Astrocyte (in vitro differentiated cells and primary cell): ENCODE measurements around the gene TENM4. TPM values are rescaled to one million over a fixed set of nuclear protein-coding genes. Genes with fewer than 3 reads are reported as not detected.

Experiments
- DNase-seq: peaks from one replicate; pipeline ENCODE4 v3.0.0-alpha.2; 2010; ENCODE audit warnings: low read depth
- FAIRE-seq: peaks from 2 replicates; lab custom pipeline; 2011; peaks lifted over from hg19 to GRCh38; lab: Jason Lieb, UNC
- H2AFZ ChIP-seq: 2 replicates; pipeline ENCODE4 v1.6.0; 2012; ENCODE audit warnings: low read depth, low read length, inconsistent platforms
- H3K27ac ChIP-seq: 2 replicates; pipeline ENCODE4 v1.5.1; 2011; ENCODE audit warnings: low read depth, low read length, inconsistent platforms
- H3K27me3 ChIP-seq: 2 replicates; pipeline ENCODE4 v1.6.0; 2011; ENCODE audit warnings: low read length, inconsistent platforms; ENCODE audit not compliant: insufficient read depth
- H3K36me3 ChIP-seq: 2 replicates; pipeline ENCODE4 v1.5.1; 2011; ENCODE audit warnings: low read length, inconsistent platforms; ENCODE audit not compliant: insufficient read depth
- H3K4me1 ChIP-seq: 2 replicates; pipeline ENCODE4 v1.5.1; 2011; ENCODE audit warnings: low read length, inconsistent platforms; ENCODE audit not compliant: insufficient read depth
- H3K4me2 ChIP-seq: 2 replicates; pipeline ENCODE4 v1.6.0; 2012; ENCODE audit warnings: low read length, inconsistent platforms
- H3K4me3 ChIP-seq: 2 replicates; pipeline ENCODE4 v1.5.1; 2011; ENCODE audit warnings: low read depth, mild to moderate bottlenecking, low read length, inconsistent platforms; ENCODE audit not compliant: insufficient read depth
- H3K79me2 ChIP-seq: 2 replicates; pipeline ENCODE4 v1.6.0; 2012; ENCODE audit warnings: mild to moderate bottlenecking, low read length, inconsistent platforms; ENCODE audit not compliant: insufficient read depth
- H3K9ac ChIP-seq: 2 replicates; pipeline ENCODE4 v1.6.0; 2012; ENCODE audit warnings: mild to moderate bottlenecking, low read length, inconsistent platforms
- H3K9me3 ChIP-seq: 2 replicates; pipeline ENCODE4 v1.5.1; 2012; ENCODE audit warnings: low read depth, mild to moderate bottlenecking, low read length, inconsistent platforms; ENCODE audit not compliant: insufficient read depth
- H4K20me1 ChIP-seq: 2 replicates; pipeline ENCODE4 v1.6.0; 2012; ENCODE audit warnings: low read length, inconsistent platforms; ENCODE audit not compliant: insufficient read depth
- H3K27ac Mint-ChIP-seq: one replicate; pipeline ENCODE4 v1.8.0; 2021; ENCODE audit warnings: mild to moderate bottlenecking, mixed read lengths; ENCODE audit not compliant: unreplicated experiment
- H3K27me3 Mint-ChIP-seq: one replicate; pipeline ENCODE4 v1.8.0; 2021; ENCODE audit warnings: low read depth, mixed read lengths; ENCODE audit not compliant: unreplicated experiment
- H3K36me3 Mint-ChIP-seq: one replicate; pipeline ENCODE4 v1.8.0; 2021; ENCODE audit warnings: low read depth, mixed read lengths; ENCODE audit not compliant: unreplicated experiment
- H3K4me1 Mint-ChIP-seq: one replicate; pipeline ENCODE4 v1.8.0; 2021; ENCODE audit warnings: low read depth, mixed read lengths; ENCODE audit not compliant: unreplicated experiment
- H3K4me3 Mint-ChIP-seq: one replicate; pipeline ENCODE4 v1.8.0; 2021; ENCODE audit warnings: mild to moderate bottlenecking, moderate library complexity, mixed read lengths; ENCODE audit not compliant: unreplicated experiment
- H3K9me3 Mint-ChIP-seq: one replicate; pipeline ENCODE4 v1.8.0; 2021; ENCODE audit warnings: mild to moderate bottlenecking, mixed read lengths; ENCODE audit not compliant: unreplicated experiment
- CTCF ChIP-seq: IDR thresholded peaks from 2 replicates; pipeline ENCODE4 v1.5.1; 2011; ENCODE audit warnings: low read depth, mild to moderate bottlenecking, inconsistent platforms, low read length, moderate library complexity; ENCODE audit not compliant: insufficient read depth
- EZH2 ChIP-seq: IDR thresholded peaks from 2 replicates; pipeline ENCODE4 v1.6.1; 2012; ENCODE audit warnings: mild to moderate bottlenecking, low read length, inconsistent platforms; ENCODE audit not compliant: insufficient read depth
- total RNA-seq: library from RNA; stranded (reverse); gene quantifications from 2 replicates; pipeline ENCODE4 v1.2.1, GENCODE V29; 2021

TENM4 gene
- total RNA-seq, 1 donor from 2014 or later = 7.5 TPM

GRCh38 chr11:78878631-78879030 lies 562.2 kb downstream of the TENM4 start:
- DNase-seq (no peak), FAIRE-seq (no peak)
- TF ChIP-seq EZH2 (no peak), CTCF (no peak)
- Histone ChIP-seq H3K27ac (no peak overlapping the region), H3K79me2 (no peaks in the 10 kb centered on the region), H3K4me2 (no peak overlapping the region), H3K4me1 (no peaks in the 10 kb centered on the region), H3K9ac (no peak overlapping the region), H2AFZ (no peak overlapping the region), H4K20me1 (no peaks in the 10 kb centered on the region), H3K36me3 (no peaks in the 10 kb centered on the region), H3K27me3 (no peaks in the 10 kb centered on the region), H3K4me3 (no peak overlapping the region), H3K9me3 (no peaks in the 10 kb centered on the region)
- Mint-ChIP-seq H3K36me3 (peaks cover 2% of the 10 kb centered on the region), H3K4me1 (no peaks in the 10 kb centered on the region), H3K27me3 (peaks cover 11% of the 10 kb centered on the region), H3K27ac (no peak overlapping the region), H3K4me3 (no peak overlapping the region), H3K9me3 (peaks cover 17% of the 10 kb centered on the region)

GRCh38 chr11:78876676-78877075 lies 564.2 kb downstream of the TENM4 start:
- no peak for FAIRE-seq
- H3K27me3 ChIP-seq = no peaks in the 10 kb centered on the region
- Mint-ChIP-seq H3K27ac (no peak overlapping the region), H3K27me3 (peaks cover 6% of the 10 kb centered on the region), H3K4me1 (no peaks in the 10 kb centered on the region), H3K36me3 (peaks cover 2% of the 10 kb centered on the region), H3K9me3 (peaks cover 16% of the 10 kb centered on the region), H3K4me3 (no peak overlapping the region)
- no peak for DNase-seq
- no peaks in the 10 kb centered on the region for H3K4me1 ChIP-seq
- no peak overlapping the region for H3K9ac ChIP-seq
- H3K79me2 ChIP-seq = no peaks in the 10 kb centered on the region
- no peak overlapping the region for H2AFZ ChIP-seq
- H4K20me1 ChIP-seq = no peaks in the 10 kb centered on the region
- TF ChIP-seq CTCF (no peak), EZH2 (no peak)
- no peak overlapping the region for H3K4me2 ChIP-seq
- H3K36me3 ChIP-seq = no peaks in the 10 kb centered on the region
- H3K4me3 ChIP-seq = no peak overlapping the region
- H3K9me3 ChIP-seq = no peaks in the 10 kb centered on the region
- no peak overlapping the region for H3K27ac ChIP-seq

- Histone ChIP-seq H3K4me3 (no peak overlapping the region), H3K4me2 (no peak overlapping the region), H2AFZ (no peak overlapping the region), H3K9me3 (no peaks in the 10 kb centered on the region), H3K79me2 (no peaks in the 10 kb centered on the region), H3K4me1 (no peaks in the 10 kb centered on the region), H3K36me3 (no peaks in the 10 kb centered on the region), H3K27ac (no peak overlapping the region), H3K9ac (no peak overlapping the region), H3K27me3 (no peaks in the 10 kb centered on the region), H4K20me1 (no peaks in the 10 kb centered on the region)
- no peak for TF ChIP-seq CTCF
- no peak for TF ChIP-seq EZH2
- Mint-ChIP-seq H3K27me3 (peaks cover 24% of the 10 kb centered on the region), H3K4me1 (peaks cover 1% of the 10 kb centered on the region), H3K9me3 (no peaks in the 10 kb centered on the region), H3K4me3 (no peak overlapping the region), H3K36me3 (no peaks in the 10 kb centered on the region), H3K27ac (no peak overlapping the region)
- DNase-seq (no peak), FAIRE-seq (no peak)
These were observed 570.2 kb downstream of the TENM4 start for GRCh38 chr11:78870655-78871054.
